Uterus (tissue), 2 donors: ENCODE measurements around the gene STRBP.

Experiments used
- POLR2A ChIP-seq, 2 donors: fragments of 450-650 bp; IDR thresholded peaks; one replicate each; pipeline ENCODE4 v1.6.1; 2016; ENCODE audit warnings: antibody characterized with exemption in 2 of 2, mild to moderate bottlenecking in 1 of 2, moderate library complexity in 1 of 2
- TF ChIP-seq, protein P1 (sequence below), 4 experiments: fragments of 200-600 bp in 2 of 4; fragments of 450-650 bp in 2 of 4; sonication (generic) in 2 of 4; IDR thresholded peaks; one replicate each; pipeline ENCODE4 v1.5.1; 2016 to 2019; ENCODE audit warnings: antibody characterized with exemption in 4 of 4, mild to moderate bottlenecking in 2 of 4, moderate library complexity in 1 of 4

DNA sequence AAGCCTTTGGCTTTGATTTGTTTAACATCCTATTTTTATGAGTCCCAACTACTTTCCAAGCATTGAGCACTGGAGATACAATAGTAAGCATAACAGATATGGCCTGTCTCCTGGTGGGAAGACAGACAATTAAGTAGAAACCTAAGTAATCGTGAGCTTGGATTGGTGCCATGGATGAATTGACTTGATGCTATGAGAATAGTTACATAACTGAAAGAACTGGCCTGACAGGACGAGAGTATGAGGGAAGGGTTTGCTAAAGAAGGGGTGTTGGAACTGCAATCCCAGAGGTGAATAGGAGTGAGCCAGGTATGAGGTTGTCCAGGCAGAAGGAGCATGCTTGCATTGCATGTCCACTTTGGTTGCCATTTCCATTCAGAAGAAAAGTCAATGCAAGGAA, 182.5 kb downstream of the STRBP start:
- TF ChIP-seq, protein P1, sequence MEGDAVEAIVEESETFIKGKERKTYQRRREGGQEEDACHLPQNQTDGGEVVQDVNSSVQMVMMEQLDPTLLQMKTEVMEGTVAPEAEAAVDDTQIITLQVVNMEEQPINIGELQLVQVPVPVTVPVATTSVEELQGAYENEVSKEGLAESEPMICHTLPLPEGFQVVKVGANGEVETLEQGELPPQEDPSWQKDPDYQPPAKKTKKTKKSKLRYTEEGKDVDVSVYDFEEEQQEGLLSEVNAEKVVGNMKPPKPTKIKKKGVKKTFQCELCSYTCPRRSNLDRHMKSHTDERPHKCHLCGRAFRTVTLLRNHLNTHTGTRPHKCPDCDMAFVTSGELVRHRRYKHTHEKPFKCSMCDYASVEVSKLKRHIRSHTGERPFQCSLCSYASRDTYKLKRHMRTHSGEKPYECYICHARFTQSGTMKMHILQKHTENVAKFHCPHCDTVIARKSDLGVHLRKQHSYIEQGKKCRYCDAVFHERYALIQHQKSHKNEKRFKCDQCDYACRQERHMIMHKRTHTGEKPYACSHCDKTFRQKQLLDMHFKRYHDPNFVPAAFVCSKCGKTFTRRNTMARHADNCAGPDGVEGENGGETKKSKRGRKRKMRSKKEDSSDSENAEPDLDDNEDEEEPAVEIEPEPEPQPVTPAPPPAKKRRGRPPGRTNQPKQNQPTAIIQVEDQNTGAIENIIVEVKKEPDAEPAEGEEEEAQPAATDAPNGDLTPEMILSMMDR (IDR thresholded peaks at IDR 0.05), result no peak
- TF ChIP-seq POLR2A (IDR thresholded peaks at IDR 0.05), result no peak
